ENCODE measurements around the gene NDUFS8. TPM values are rescaled to one million over a fixed set of nuclear protein-coding genes. Genes with fewer than 3 reads are reported as not detected.

The NDUFS8 gene
- polyA plus RNA-seq, 1 donor from 2014 or later, result 169 TPM

DNA sequence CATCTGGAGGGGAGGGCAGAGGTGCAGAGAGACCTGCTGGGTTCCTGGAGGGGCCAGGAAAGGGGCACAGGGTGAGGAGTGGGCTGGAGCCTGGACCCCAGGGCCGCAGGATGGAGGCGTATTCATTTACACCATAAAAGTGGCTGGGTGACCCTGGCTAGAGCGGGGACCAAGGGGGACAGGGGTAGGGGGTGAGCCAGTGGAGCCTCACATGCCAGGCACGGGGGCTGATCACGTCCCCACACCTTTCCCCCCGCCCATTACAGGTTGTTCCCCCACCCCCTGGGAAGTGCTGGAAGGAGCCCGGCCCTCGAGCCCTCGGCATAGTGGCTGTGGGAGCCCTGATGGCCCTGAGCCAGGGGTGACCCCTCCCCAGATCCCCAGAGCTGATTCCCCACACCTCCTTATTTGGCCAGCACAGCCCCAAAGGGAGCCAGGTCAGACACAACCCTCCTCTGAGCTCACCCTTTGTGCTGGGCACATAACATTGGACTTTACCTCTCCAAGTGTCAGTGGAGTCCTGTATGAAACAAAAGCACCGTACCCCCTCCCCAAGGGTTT, 9.1 kb downstream of the NDUFS8 start:
- TF ChIP-seq MXI1 (conservative IDR thresholded peaks at IDR 0.05; ENCODE audit: poor library complexity, severe bottlenecking), result no peak
- no peak for TF ChIP-seq TAF1 (IDR thresholded peaks at IDR 0.05; ENCODE audit: low read depth)
- no peak for TF ChIP-seq POLR2AphosphoS5 (IDR thresholded peaks at IDR 0.05)
- no peak for TF ChIP-seq EP300 (conservative IDR thresholded peaks at IDR 0.05; ENCODE audit: poor library complexity, severe bottlenecking)
- TF ChIP-seq SMC3 (conservative IDR thresholded peaks at IDR 0.05; ENCODE audit: poor library complexity), result no peak
- TF ChIP-seq, protein P1, sequence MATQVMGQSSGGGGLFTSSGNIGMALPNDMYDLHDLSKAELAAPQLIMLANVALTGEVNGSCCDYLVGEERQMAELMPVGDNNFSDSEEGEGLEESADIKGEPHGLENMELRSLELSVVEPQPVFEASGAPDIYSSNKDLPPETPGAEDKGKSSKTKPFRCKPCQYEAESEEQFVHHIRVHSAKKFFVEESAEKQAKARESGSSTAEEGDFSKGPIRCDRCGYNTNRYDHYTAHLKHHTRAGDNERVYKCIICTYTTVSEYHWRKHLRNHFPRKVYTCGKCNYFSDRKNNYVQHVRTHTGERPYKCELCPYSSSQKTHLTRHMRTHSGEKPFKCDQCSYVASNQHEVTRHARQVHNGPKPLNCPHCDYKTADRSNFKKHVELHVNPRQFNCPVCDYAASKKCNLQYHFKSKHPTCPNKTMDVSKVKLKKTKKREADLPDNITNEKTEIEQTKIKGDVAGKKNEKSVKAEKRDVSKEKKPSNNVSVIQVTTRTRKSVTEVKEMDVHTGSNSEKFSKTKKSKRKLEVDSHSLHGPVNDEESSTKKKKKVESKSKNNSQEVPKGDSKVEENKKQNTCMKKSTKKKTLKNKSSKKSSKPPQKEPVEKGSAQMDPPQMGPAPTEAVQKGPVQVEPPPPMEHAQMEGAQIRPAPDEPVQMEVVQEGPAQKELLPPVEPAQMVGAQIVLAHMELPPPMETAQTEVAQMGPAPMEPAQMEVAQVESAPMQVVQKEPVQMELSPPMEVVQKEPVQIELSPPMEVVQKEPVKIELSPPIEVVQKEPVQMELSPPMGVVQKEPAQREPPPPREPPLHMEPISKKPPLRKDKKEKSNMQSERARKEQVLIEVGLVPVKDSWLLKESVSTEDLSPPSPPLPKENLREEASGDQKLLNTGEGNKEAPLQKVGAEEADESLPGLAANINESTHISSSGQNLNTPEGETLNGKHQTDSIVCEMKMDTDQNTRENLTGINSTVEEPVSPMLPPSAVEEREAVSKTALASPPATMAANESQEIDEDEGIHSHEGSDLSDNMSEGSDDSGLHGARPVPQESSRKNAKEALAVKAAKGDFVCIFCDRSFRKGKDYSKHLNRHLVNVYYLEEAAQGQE (IDR thresholded peaks at IDR 0.05; ENCODE audit: borderline replicate concordance), result no peak
- no peak for TF ChIP-seq EZH2 (IDR thresholded peaks at IDR 0.05; ENCODE audit: borderline replicate concordance, insufficient read depth, low read length, poor library complexity, severe bottlenecking)
- TF ChIP-seq, protein P2, sequence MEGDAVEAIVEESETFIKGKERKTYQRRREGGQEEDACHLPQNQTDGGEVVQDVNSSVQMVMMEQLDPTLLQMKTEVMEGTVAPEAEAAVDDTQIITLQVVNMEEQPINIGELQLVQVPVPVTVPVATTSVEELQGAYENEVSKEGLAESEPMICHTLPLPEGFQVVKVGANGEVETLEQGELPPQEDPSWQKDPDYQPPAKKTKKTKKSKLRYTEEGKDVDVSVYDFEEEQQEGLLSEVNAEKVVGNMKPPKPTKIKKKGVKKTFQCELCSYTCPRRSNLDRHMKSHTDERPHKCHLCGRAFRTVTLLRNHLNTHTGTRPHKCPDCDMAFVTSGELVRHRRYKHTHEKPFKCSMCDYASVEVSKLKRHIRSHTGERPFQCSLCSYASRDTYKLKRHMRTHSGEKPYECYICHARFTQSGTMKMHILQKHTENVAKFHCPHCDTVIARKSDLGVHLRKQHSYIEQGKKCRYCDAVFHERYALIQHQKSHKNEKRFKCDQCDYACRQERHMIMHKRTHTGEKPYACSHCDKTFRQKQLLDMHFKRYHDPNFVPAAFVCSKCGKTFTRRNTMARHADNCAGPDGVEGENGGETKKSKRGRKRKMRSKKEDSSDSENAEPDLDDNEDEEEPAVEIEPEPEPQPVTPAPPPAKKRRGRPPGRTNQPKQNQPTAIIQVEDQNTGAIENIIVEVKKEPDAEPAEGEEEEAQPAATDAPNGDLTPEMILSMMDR (IDR thresholded peaks at IDR 0.05; ENCODE audit: poor library complexity, severe bottlenecking), result no peak
- no peak for TF ChIP-seq RAD21 (conservative IDR thresholded peaks at IDR 0.05)
- H2AFZ ChIP-seq (ENCODE audit: low read depth, low read length), result no peak overlapping the region
- no peaks in the 10 kb centered on the region for H4K20me1 ChIP-seq (ENCODE audit: insufficient read depth)
- H3K4me3 ChIP-seq (ENCODE audit: low read length), result no peak overlapping the region
- H3K79me2 ChIP-seq (replicated peaks; ENCODE audit: insufficient read depth, low read length), result no peaks in the 10 kb centered on the region
- H3K9ac ChIP-seq (ENCODE audit: low read length), result no peak overlapping the region
- H3K27ac ChIP-seq (ENCODE audit: low read length), result no peak overlapping the region
- no peaks in the 10 kb centered on the region for H3K27me3 ChIP-seq (ENCODE audit: insufficient read depth, low read depth, low read length)
- no peak overlapping the region for H3K4me2 ChIP-seq (ENCODE audit: low read length)
- H3K9me3 ChIP-seq (ENCODE audit: low read length), result no peaks in the 10 kb centered on the region
- H3K9me2 ChIP-seq (ENCODE audit: insufficient read depth, low read length), result no peaks in the 10 kb centered on the region
- H3K36me3 ChIP-seq (ENCODE audit: insufficient read depth, low read length), result no peaks in the 10 kb centered on the region
- no peaks in the 10 kb centered on the region for H3F3A ChIP-seq (ENCODE audit: insufficient read depth, low read length, poor library complexity, severe bottlenecking)

DNA sequence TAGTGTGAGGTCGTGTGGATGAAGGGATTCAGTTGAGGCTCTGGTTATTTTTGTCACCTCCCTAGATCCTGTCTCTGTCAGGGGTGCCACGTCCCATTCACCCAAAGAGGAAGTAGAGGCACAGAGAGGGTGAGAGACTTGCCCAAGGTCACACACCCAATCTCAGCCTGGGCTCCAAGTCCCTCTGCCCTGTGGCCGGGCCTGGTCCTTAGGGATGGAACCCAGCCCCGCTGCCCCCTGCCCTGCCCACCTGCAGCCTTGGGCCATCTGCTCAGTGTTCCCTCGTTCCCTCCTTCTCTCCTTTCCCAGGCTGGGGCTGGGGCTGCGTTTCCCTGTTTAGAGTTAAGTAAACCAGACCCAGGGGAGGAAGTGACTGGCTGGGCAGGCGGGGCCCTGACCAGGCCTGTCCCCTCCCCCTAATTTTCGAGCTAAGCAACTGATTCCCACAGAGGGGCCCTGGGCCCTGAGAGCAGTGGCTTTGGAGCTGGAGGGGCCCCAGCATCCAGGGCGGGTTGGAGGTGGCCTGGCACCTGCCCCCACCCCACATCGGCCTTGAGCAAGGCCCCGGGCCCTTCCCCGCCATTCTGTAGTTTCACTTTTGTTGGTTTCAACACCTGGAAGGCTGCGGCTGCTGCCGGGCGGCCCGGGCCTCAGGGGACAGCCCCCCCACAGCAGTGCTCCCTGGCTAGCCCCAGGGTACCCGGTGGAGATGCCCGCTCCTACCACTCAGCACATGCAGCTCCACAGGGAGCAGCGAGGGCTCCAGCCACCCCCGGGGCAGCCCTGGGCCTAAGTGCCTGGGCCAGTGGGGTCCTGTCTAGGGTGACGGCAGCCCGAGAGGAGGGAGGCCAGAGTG, 9.8 kb downstream of the NDUFS8 start:
- Histone ChIP-seq H3K9me2 (ENCODE audit: insufficient read depth, low read length) (no peaks in the 10 kb centered on the region), H3K4me3 (ENCODE audit: low read length) (no peak overlapping the region), H3K9me3 (ENCODE audit: low read length) (no peaks in the 10 kb centered on the region), H4K20me1 (ENCODE audit: insufficient read depth) (no peaks in the 10 kb centered on the region), H3K4me2 (ENCODE audit: low read length) (no peak overlapping the region), H3K36me3 (ENCODE audit: insufficient read depth, low read length) (no peaks in the 10 kb centered on the region), H2AFZ (ENCODE audit: low read depth, low read length) (no peak overlapping the region), H3K27ac (ENCODE audit: low read length) (no peak overlapping the region), H3F3A (ENCODE audit: insufficient read depth, low read length, poor library complexity, severe bottlenecking) (no peaks in the 10 kb centered on the region), H3K27me3 (ENCODE audit: insufficient read depth, low read depth, low read length) (no peaks in the 10 kb centered on the region), H3K9ac (ENCODE audit: low read length) (no peak overlapping the region), H3K79me2 (replicated peaks; ENCODE audit: insufficient read depth, low read length) (no peaks in the 10 kb centered on the region)
- TF ChIP-seq EZH2 (IDR thresholded peaks at IDR 0.05; ENCODE audit: borderline replicate concordance, insufficient read depth, low read length, poor library complexity, severe bottlenecking) (no peak), POLR2AphosphoS5 (IDR thresholded peaks at IDR 0.05) (no peak), EP300 (conservative IDR thresholded peaks at IDR 0.05; ENCODE audit: poor library complexity, severe bottlenecking) (no peak), RAD21 (conservative IDR thresholded peaks at IDR 0.05) (no peak), TAF1 (IDR thresholded peaks at IDR 0.05; ENCODE audit: low read depth) (no peak), SMC3 (conservative IDR thresholded peaks at IDR 0.05; ENCODE audit: poor library complexity) (no peak), MXI1 (conservative IDR thresholded peaks at IDR 0.05; ENCODE audit: poor library complexity, severe bottlenecking) (no peak)
- TF ChIP-seq, protein P2 (IDR thresholded peaks at IDR 0.05; ENCODE audit: poor library complexity, severe bottlenecking), result no peak
- TF ChIP-seq, protein P1 (IDR thresholded peaks at IDR 0.05; ENCODE audit: borderline replicate concordance), result no peak

Measured in neural cell (in vitro differentiated cells).